ENCODE data around the gene OPA1. TPM values are rescaled to one million over a fixed set of nuclear protein-coding genes. Genes with fewer than 3 reads are reported as not detected.

OPA1 gene
- total and polyA plus RNA-seq, 2 of the 13 experiments (the other 11 are each of a cell fraction or from before 2014, with no cell fraction given), result 26.7 to 78.5 TPM

DNA sequence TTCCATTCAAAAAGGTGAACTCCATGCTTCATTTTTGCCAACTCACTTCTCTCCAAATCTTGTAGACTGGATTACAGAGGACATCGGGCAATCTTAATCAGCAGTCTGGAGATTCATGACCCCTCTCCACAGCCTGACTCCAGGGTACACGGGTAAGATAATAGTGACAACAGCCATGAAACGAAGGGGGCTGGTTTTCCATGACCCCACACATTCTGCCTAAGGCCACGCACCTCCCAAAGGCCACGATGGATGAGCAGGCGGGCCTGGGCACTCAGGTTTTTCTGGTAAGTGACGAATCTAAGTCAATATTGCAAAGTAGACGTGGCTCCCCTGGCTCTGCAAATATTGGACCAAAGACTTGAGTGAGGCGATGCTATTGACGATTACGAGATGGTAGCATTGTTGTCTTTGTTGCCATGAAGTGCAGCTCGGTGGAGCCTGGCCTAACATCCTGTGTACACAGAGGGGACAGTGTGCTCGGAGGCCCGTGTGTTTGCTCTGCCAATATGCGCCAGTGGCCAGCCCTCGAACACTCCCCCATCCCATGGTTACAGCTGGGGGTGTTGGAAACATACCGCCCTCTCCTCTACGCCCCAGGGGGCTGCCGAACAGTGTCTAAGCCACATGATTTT, 119.1 kb downstream of the OPA1 start (continued):
- TF ChIP-seq ASH2L (IDR thresholded peaks at IDR 0.05; ENCODE audit: insufficient read length, low read depth, low read length) (peak; percentile 72), ZNF101 (CRISPR knock-in tag; IDR thresholded peaks at IDR 0.05; ENCODE audit: borderline replicate concordance, low read depth) (no peak), CREB1 (IDR thresholded peaks at IDR 0.05) (peak; percentile 90), CREB1 (CRISPR knock-in tag; IDR thresholded peaks at IDR 0.05) (peak; percentile 94), PAWR (CRISPR knock-in tag; IDR thresholded peaks at IDR 0.05; ENCODE audit: borderline replicate concordance) (no peak), ZNF20 (CRISPR knock-in tag; IDR thresholded peaks at IDR 0.05) (no peak), RORA (CRISPR knock-in tag; IDR thresholded peaks at IDR 0.05) (no peak), ZNF557 (CRISPR knock-in tag; IDR thresholded peaks at IDR 0.05) (peak; percentile 76; the same call in 1 of the 2 replicates), MTA3 (CRISPR knock-in tag; IDR thresholded peaks at IDR 0.05) (no peak), SP2 (CRISPR knock-in tag; IDR thresholded peaks at IDR 0.05) (no peak), ZNF879 (CRISPR knock-in tag; IDR thresholded peaks at IDR 0.05) (peak; percentile 68; the same call in 1 of the 2 replicates), ZNF644 (CRISPR knock-in tag; IDR thresholded peaks at IDR 0.05; ENCODE audit: low read depth) (peak; percentile 96), ZNF34 (CRISPR knock-in tag; IDR thresholded peaks at IDR 0.05; ENCODE audit: borderline replicate concordance) (peak; percentile 28; the same call in 1 of the 2 replicates), CREM (IDR thresholded peaks at IDR 0.05) (peak; percentile 95), CREM (CRISPR knock-in tag; IDR thresholded peaks at IDR 0.05) (no peak)
- TF ChIP-seq, protein P1, sequence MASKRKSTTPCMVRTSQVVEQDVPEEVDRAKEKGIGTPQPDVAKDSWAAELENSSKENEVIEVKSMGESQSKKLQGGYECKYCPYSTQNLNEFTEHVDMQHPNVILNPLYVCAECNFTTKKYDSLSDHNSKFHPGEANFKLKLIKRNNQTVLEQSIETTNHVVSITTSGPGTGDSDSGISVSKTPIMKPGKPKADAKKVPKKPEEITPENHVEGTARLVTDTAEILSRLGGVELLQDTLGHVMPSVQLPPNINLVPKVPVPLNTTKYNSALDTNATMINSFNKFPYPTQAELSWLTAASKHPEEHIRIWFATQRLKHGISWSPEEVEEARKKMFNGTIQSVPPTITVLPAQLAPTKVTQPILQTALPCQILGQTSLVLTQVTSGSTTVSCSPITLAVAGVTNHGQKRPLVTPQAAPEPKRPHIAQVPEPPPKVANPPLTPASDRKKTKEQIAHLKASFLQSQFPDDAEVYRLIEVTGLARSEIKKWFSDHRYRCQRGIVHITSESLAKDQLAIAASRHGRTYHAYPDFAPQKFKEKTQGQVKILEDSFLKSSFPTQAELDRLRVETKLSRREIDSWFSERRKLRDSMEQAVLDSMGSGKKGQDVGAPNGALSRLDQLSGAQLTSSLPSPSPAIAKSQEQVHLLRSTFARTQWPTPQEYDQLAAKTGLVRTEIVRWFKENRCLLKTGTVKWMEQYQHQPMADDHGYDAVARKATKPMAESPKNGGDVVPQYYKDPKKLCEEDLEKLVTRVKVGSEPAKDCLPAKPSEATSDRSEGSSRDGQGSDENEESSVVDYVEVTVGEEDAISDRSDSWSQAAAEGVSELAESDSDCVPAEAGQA (IDR thresholded peaks at IDR 0.05; ENCODE audit: low read depth), result peak; percentile 41; the same call in 1 of the 2 replicates
- TF ChIP-seq, protein P1 (CRISPR knock-in tag; IDR thresholded peaks at IDR 0.05; ENCODE audit: borderline replicate concordance), result no peak; the same call in 1 of the 2 replicates
- TF ChIP-seq, protein P2, sequence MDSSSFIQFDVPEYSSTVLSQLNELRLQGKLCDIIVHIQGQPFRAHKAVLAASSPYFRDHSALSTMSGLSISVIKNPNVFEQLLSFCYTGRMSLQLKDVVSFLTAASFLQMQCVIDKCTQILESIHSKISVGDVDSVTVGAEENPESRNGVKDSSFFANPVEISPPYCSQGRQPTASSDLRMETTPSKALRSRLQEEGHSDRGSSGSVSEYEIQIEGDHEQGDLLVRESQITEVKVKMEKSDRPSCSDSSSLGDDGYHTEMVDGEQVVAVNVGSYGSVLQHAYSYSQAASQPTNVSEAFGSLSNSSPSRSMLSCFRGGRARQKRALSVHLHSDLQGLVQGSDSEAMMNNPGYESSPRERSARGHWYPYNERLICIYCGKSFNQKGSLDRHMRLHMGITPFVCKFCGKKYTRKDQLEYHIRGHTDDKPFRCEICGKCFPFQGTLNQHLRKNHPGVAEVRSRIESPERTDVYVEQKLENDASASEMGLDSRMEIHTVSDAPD (CRISPR knock-in tag; IDR thresholded peaks at IDR 0.05), result peak; percentile 100
- TF ChIP-seq, protein P3, sequence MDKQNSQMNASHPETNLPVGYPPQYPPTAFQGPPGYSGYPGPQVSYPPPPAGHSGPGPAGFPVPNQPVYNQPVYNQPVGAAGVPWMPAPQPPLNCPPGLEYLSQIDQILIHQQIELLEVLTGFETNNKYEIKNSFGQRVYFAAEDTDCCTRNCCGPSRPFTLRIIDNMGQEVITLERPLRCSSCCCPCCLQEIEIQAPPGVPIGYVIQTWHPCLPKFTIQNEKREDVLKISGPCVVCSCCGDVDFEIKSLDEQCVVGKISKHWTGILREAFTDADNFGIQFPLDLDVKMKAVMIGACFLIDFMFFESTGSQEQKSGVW (CRISPR knock-in tag; IDR thresholded peaks at IDR 0.05; ENCODE audit: borderline replicate concordance), result no peak
- TF ChIP-seq, protein P4, sequence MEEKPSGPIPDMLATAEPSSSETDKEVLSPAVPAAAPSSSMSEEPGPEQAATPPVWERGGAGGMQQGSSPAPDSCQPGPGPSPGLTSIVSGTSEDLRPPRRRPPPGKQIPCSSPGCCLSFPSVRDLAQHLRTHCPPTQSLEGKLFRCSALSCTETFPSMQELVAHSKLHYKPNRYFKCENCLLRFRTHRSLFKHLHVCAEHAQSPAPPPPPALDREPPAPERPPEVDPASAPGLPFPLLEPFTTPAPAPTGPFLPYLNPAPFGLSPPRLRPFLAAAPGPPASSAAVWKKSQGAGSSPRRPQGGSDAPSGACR (CRISPR knock-in tag; IDR thresholded peaks at IDR 0.05), result peak; percentile 94; the same call in 1 of the 2 replicates
- TF ChIP-seq, protein P5, sequence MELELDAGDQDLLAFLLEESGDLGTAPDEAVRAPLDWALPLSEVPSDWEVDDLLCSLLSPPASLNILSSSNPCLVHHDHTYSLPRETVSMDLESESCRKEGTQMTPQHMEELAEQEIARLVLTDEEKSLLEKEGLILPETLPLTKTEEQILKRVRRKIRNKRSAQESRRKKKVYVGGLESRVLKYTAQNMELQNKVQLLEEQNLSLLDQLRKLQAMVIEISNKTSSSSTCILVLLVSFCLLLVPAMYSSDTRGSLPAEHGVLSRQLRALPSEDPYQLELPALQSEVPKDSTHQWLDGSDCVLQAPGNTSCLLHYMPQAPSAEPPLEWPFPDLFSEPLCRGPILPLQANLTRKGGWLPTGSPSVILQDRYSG (CRISPR knock-in tag; IDR thresholded peaks at IDR 0.05), result no peak
